GM18507 (cell line): ENCODE data around the gene RGS11.
"Not testable (repeated sequence)": the region's sequence is repeated elsewhere in the genome, so short reads cannot be mapped to it uniquely, and the experiment has no call there.

Source experiments
- DNase-seq: peaks from one replicate; pipeline ENCODE4 v3.0.0; 2011; ENCODE audit warnings: low read depth; ENCODE audit not compliant: insufficient read length; ENCODE audit errors: extremely low spot score
- FAIRE-seq: peaks from 2 replicates; lab custom pipeline; 2011; peaks lifted over from hg19 to GRCh38; lab: Jason Lieb, UNC

Gene RGS11

GRCh38 chr16:282491-282890 is 6.7 kb upstream of the RGS11 start:
- no peak for DNase-seq
- no peak for FAIRE-seq

GRCh38 chr16:281660-282255 is 6.0 kb upstream of the RGS11 start:
- FAIRE-seq, result no peak
- no peak for DNase-seq

- DNase-seq (no peak), FAIRE-seq (no peak)
Measured at GRCh38 chr16:280991-281659, 5.4 kb upstream of the RGS11 start.

GRCh38 chr16:280552-280951 is 4.8 kb upstream of the RGS11 start, which contains the start of gene ARHGDIG:
ARHGDIG (plus strand) TSS chr16:280591; CDS start chr16:280681, 90 bp downstream.
- FAIRE-seq, result no peak
- no peak for DNase-seq

- FAIRE-seq, result no peak
Measured at GRCh38 chr16:280005-280460, 4.3 kb upstream of the RGS11 start.

GRCh38 chr16:279531-279930 is 3.8 kb upstream of the RGS11 start:
- FAIRE-seq, result no peak
- no peak for DNase-seq

More at GRCh38 chr16:280005-280460, 4.3 kb upstream of the RGS11 start:
- DNase-seq, result no peak

GRCh38 chr16:278863-279366 is 3.2 kb upstream of the RGS11 start:
- DNase-seq, result no peak
- peak; percentile 5 for FAIRE-seq

GRCh38 chr16:276426-277077 is 808 bp upstream of the RGS11 start:
- FAIRE-seq (no peak), DNase-seq (no peak)

- FAIRE-seq (no peak), DNase-seq (no peak)
Measured at GRCh38 chr16:275041-275641, 603 bp downstream of the RGS11 start.

GRCh38 chr16:273547-274421 is 2.0 kb downstream of the RGS11 start:
- DNase-seq, result no peak
- FAIRE-seq, result no peak

GRCh38 chr16:272633-273546 is 2.9 kb downstream of the RGS11 start:
- DNase-seq (no peak), FAIRE-seq (no peak)

GRCh38 chr16:270381-271255 is 5.1 kb downstream of the RGS11 start:
- FAIRE-seq (no peak), DNase-seq (no peak)

GRCh38 chr16:269061-269796 is 6.5 kb downstream of the RGS11 start:
- DNase-seq (no peak), FAIRE-seq (no peak)

- DNase-seq, result no peak
- no peak for FAIRE-seq
Measured at GRCh38 chr16:268141-269053, 7.3 kb downstream of the RGS11 start.

GRCh38 chr16:267562-267961 is 8.2 kb downstream of the RGS11 start:
- DNase-seq, FAIRE-seq: not testable (repeated sequence)
